Suprapubic skin (tissue), 3 donors: ENCODE results near the gene MCTP2.

Experiments
- CTCF ChIP-seq, 2 donors: fragments of 200-600 bp in 1 of 2; fragments of 450-650 bp in 1 of 2; sonication (generic) in 1 of 2; IDR thresholded peaks; one replicate each; pipeline ENCODE4 v1.5.1; 2016 to 2019; ENCODE audit warnings: antibody characterized with exemption in 2 of 2, mild to moderate bottlenecking in 1 of 2, moderate library complexity in 1 of 2
- POLR2AphosphoS5 ChIP-seq, 3 donors: sonication (generic); formaldehyde crosslinking; IDR thresholded peaks; one replicate each; pipeline ENCODE4 v1.6.1; 2017; ENCODE audit warnings: antibody characterized with exemption in 3 of 3

- TF ChIP-seq CTCF (IDR thresholded peaks at IDR 0.05) (no peak), POLR2AphosphoS5 (IDR thresholded peaks at IDR 0.05) (no peak)
These were observed 10.9 kb downstream of the MCTP2 start for GRCh38 chr15:94242257-94242656.
